GM23338 (cell line): Measurements from ENCODE around the gene CSF1R. TPM values are rescaled to one million over a fixed set of nuclear protein-coding genes. Genes with fewer than 3 reads are reported as not detected.
A peak's percentile ranks its signal among the peaks of the same experiment; 100 is the strongest.

Source experiments
- ATAC-seq: fragments of 200-7000 bp; cut with Tn5 transposase; 3 replicates; pipeline ENCODE4 v1.9.1; 2020
- DNase-seq: peaks from one replicate; pipeline ENCODE4 v3.0.0-alpha.2; 2015; ENCODE audit warnings: low spot score
- H2AFZ ChIP-seq: fragments of 200-600 bp; sonication (generic); 2 replicates; pipeline ENCODE4 v1.8.0; 2016; ENCODE audit warnings: antibody characterized with exemption, mild to moderate bottlenecking, moderate library complexity
- H3F3A ChIP-seq: fragments of 200-600 bp; sonication (generic); replicated peaks from 2 replicates; pipeline ENCODE4 v1.8.0; 2017; ENCODE audit warnings: antibody characterized with exemption, mixed run types, low read depth
- H3K27ac ChIP-seq: fragments of 200-600 bp; sonication (generic); 2 replicates; pipeline ENCODE4 v1.6.1; 2016; ENCODE audit warnings: low read depth
- H3K27me3 ChIP-seq: fragments of 200-600 bp; sonication (generic); 2 replicates; pipeline ENCODE4 v1.8.0; 2016; ENCODE audit warnings: mild to moderate bottlenecking, mixed run types, moderate library complexity; ENCODE audit not compliant: insufficient read depth
- H3K36me3 ChIP-seq: fragments of 200-600 bp; sonication (generic); 2 replicates; pipeline ENCODE4 v1.8.0; 2016; ENCODE audit warnings: mild to moderate bottlenecking; ENCODE audit not compliant: insufficient read depth
- H3K4me1 ChIP-seq: fragments of 200-600 bp; sonication (generic); 2 replicates; pipeline ENCODE4 v1.8.0; 2016; ENCODE audit warnings: mild to moderate bottlenecking, moderate library complexity; ENCODE audit not compliant: insufficient read depth
- H3K4me2 ChIP-seq: fragments of 200-600 bp; sonication (generic); 2 replicates; pipeline ENCODE4 v1.7.1; 2017; ENCODE audit warnings: mixed run types
- H3K4me3 ChIP-seq: fragments of 200-600 bp; sonication (generic); 2 replicates; pipeline ENCODE4 v1.6.1; 2016; ENCODE audit warnings: mixed run types
- H3K79me2 ChIP-seq: fragments of 200-600 bp; sonication (generic); replicated peaks from 2 replicates; pipeline ENCODE4 v1.8.0; 2017; ENCODE audit warnings: mild to moderate bottlenecking; ENCODE audit not compliant: insufficient read depth
- H3K9me2 ChIP-seq: fragments of 200-600 bp; sonication (generic); 2 replicates; pipeline ENCODE4 v1.8.0; 2017; ENCODE audit not compliant: insufficient read depth
- H4K20me1 ChIP-seq: fragments of 200-600 bp; sonication (generic); replicated peaks from 2 replicates; pipeline ENCODE4 v1.8.0; 2017; ENCODE audit warnings: mild to moderate bottlenecking; ENCODE audit not compliant: insufficient read depth
- H3K27ac Mint-ChIP-seq: 2 replicates; pipeline ENCODE4 v1.8.0; 2020; ENCODE audit warnings: inconsistent platforms, mild to moderate bottlenecking, moderate library complexity, mixed read lengths
- H3K27me3 Mint-ChIP-seq: 3 replicates; pipeline ENCODE4 v1.8.0; 2022; ENCODE audit warnings: low read depth, mild to moderate bottlenecking, moderate library complexity, mixed read lengths, inconsistent platforms; ENCODE audit not compliant: insufficient read depth, poor library complexity
- H3K36me3 Mint-ChIP-seq: 3 replicates; pipeline ENCODE4 v1.8.0; 2021; ENCODE audit warnings: low read depth, mild to moderate bottlenecking, inconsistent platforms, moderate library complexity, mixed read lengths
- H3K4me1 Mint-ChIP-seq: 3 replicates; pipeline ENCODE4 v1.8.0; 2020; ENCODE audit warnings: mild to moderate bottlenecking, inconsistent platforms, mixed read lengths
- H3K4me3 Mint-ChIP-seq: 3 replicates; pipeline ENCODE4 v1.8.0; 2021; ENCODE audit warnings: moderate library complexity, mild to moderate bottlenecking, inconsistent platforms, mixed read lengths
- H3K9me3 Mint-ChIP-seq: 3 replicates; pipeline ENCODE4 v1.8.0; 2020; ENCODE audit warnings: moderate library complexity, mild to moderate bottlenecking, inconsistent platforms, mixed read lengths
- CREB1 ChIP-seq: fragments of 250-450 bp; sonication (Bioruptor Pico); IDR thresholded peaks from 2 replicates; pipeline ENCODE4 v1.5.0; 2020; ENCODE audit warnings: low read depth, mild to moderate bottlenecking, moderate library complexity
- EZH2 ChIP-seq: fragments of 200-600 bp; sonication (generic); IDR thresholded peaks from one replicate; pipeline ENCODE4 v1.8.0; 2017; ENCODE audit warnings: antibody characterized with exemption, mild to moderate bottlenecking, low read depth; ENCODE audit not compliant: unreplicated experiment
- EZH2phosphoT487 ChIP-seq: fragments of 200-600 bp; sonication (generic); IDR thresholded peaks from one replicate; pipeline ENCODE4 v1.8.1; 2018; ENCODE audit warnings: antibody characterized with exemption; ENCODE audit not compliant: unreplicated experiment
- JUNB ChIP-seq: IDR thresholded peaks from one replicate; pipeline ENCODE4 v1.6.1; 2016; ENCODE audit warnings: antibody characterized with exemption; ENCODE audit not compliant: unreplicated experiment
- NANOG ChIP-seq: IDR thresholded peaks from 2 replicates; pipeline ENCODE4 v1.6.1; 2016; ENCODE audit warnings: antibody characterized with exemption, borderline replicate concordance
- POLR2AphosphoS5 ChIP-seq: IDR thresholded peaks from 2 replicates; pipeline ENCODE4 v1.6.1; 2016; ENCODE audit warnings: antibody characterized with exemption, low read depth
- REST ChIP-seq: IDR thresholded peaks from one replicate; pipeline ENCODE4 v1.6.1; 2018; ENCODE audit warnings: antibody characterized with exemption; ENCODE audit not compliant: unreplicated experiment
- STAT1 ChIP-seq: IDR thresholded peaks from one replicate; pipeline ENCODE4 v1.6.1; 2016; ENCODE audit warnings: antibody characterized with exemption; ENCODE audit not compliant: unreplicated experiment
- ZNF114 ChIP-seq: fragments of 250-450 bp; sonication (Bioruptor Pico); IDR thresholded peaks from 2 replicates; pipeline ENCODE4 v1.5.0; 2020; ENCODE audit warnings: mild to moderate bottlenecking, moderate library complexity
- ZNF331 ChIP-seq: fragments of 250-450 bp; sonication (Bioruptor Pico); IDR thresholded peaks from 2 replicates; pipeline ENCODE4 v1.5.0; 2020; ENCODE audit warnings: low read depth, mild to moderate bottlenecking, moderate library complexity
- polyA plus RNA-seq: library from polyadenylated mRNA; unstranded; fragments of >200 nt; fragmentation: Nextera tagmentation; extraction: Ambion mirVana; gene quantifications from 2 replicates; pipeline ENCODE4 v1.2.1, GENCODE V29; 2016
- total RNA-seq: library from RNA; depleted of rRNA; stranded (reverse); fragments of >200 nt; shearing (Covaris generic); gene quantifications from 2 replicates; pipeline ENCODE4 v1.2.3, GENCODE V29; 2014
- TF ChIP-seq, protein P1 (sequence below), 2 experiments: fragments of 200-600 bp in 1 of 2; sonication (generic) in 1 of 2; conservative IDR thresholded peaks; 2 replicates each; pipeline versions ENCODE4 v1.5.1 to v1.6.1; 2016 to 2017; ENCODE audit warnings: antibody characterized with exemption in 2 of 2, low read depth in 2 of 2, mild to moderate bottlenecking in 2 of 2, moderate library complexity in 1 of 2
- TF ChIP-seq, protein P2 (sequence below): fragments of 250-450 bp; sonication (Bioruptor Pico); IDR thresholded peaks from 2 replicates; pipeline ENCODE4 v1.5.0; 2020; ENCODE audit warnings: mild to moderate bottlenecking, moderate library complexity
- TF ChIP-seq, protein P3 (sequence below): IDR thresholded peaks from 2 replicates; pipeline ENCODE4 v1.6.1; 2016; ENCODE audit warnings: antibody characterized with exemption

Gene CSF1R
- total and polyA plus RNA-seq, 2 experiments from 2014 or later, result 0.21 TPM; not detected in 1

GRCh38 chr5:150020249-150020648, 66.1 kb downstream of the CSF1R start:
- H3K27me3 Mint-ChIP-seq, result peaks cover 4% of the 10 kb centered on the region
- peaks cover 6% of the 10 kb centered on the region; the same call in 1 of the 3 replicates for H3K9me3 Mint-ChIP-seq
- Histone ChIP-seq H2AFZ (no peak overlapping the region), H3K4me1 (no peaks in the 10 kb centered on the region; the same call in 1 of the 2 replicates), H3F3A (0 out of 2 replicates have a peak, but pooled peaks cover 2% of the 10 kb centered on the region), H3K27ac (no peak overlapping the region), H4K20me1 (no peaks in the 10 kb centered on the region; the same call in none of the 2 replicates), H3K4me2 (no peak overlapping the region), H3K27me3 (no peaks in the 10 kb centered on the region), H3K79me2 (peaks cover 7% of the 10 kb centered on the region; the same call in 1 of the 2 replicates), H3K9me2 (no peaks in the 10 kb centered on the region), H3K36me3 (peaks cover 39% of the 10 kb centered on the region), H3K4me3 (no peak overlapping the region)
- H3K4me1 Mint-ChIP-seq, result peaks cover 20% of the 10 kb centered on the region
- TF ChIP-seq CREB1 (CRISPR knock-in tag) (no peak), ZNF331 (CRISPR knock-in tag) (no peak), EZH2phosphoT487 (no peak), REST (no peak), JUNB (no peak), NANOG (no peak), STAT1 (no peak), EZH2 (no peak), ZNF114 (CRISPR knock-in tag) (no peak), POLR2AphosphoS5 (no peak)
- TF ChIP-seq, protein P1, sequence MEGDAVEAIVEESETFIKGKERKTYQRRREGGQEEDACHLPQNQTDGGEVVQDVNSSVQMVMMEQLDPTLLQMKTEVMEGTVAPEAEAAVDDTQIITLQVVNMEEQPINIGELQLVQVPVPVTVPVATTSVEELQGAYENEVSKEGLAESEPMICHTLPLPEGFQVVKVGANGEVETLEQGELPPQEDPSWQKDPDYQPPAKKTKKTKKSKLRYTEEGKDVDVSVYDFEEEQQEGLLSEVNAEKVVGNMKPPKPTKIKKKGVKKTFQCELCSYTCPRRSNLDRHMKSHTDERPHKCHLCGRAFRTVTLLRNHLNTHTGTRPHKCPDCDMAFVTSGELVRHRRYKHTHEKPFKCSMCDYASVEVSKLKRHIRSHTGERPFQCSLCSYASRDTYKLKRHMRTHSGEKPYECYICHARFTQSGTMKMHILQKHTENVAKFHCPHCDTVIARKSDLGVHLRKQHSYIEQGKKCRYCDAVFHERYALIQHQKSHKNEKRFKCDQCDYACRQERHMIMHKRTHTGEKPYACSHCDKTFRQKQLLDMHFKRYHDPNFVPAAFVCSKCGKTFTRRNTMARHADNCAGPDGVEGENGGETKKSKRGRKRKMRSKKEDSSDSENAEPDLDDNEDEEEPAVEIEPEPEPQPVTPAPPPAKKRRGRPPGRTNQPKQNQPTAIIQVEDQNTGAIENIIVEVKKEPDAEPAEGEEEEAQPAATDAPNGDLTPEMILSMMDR (conservative IDR thresholded peaks at IDR 0.05; ENCODE audit: low read depth in 2 of 2), result no peak
- TF ChIP-seq, protein P2, sequence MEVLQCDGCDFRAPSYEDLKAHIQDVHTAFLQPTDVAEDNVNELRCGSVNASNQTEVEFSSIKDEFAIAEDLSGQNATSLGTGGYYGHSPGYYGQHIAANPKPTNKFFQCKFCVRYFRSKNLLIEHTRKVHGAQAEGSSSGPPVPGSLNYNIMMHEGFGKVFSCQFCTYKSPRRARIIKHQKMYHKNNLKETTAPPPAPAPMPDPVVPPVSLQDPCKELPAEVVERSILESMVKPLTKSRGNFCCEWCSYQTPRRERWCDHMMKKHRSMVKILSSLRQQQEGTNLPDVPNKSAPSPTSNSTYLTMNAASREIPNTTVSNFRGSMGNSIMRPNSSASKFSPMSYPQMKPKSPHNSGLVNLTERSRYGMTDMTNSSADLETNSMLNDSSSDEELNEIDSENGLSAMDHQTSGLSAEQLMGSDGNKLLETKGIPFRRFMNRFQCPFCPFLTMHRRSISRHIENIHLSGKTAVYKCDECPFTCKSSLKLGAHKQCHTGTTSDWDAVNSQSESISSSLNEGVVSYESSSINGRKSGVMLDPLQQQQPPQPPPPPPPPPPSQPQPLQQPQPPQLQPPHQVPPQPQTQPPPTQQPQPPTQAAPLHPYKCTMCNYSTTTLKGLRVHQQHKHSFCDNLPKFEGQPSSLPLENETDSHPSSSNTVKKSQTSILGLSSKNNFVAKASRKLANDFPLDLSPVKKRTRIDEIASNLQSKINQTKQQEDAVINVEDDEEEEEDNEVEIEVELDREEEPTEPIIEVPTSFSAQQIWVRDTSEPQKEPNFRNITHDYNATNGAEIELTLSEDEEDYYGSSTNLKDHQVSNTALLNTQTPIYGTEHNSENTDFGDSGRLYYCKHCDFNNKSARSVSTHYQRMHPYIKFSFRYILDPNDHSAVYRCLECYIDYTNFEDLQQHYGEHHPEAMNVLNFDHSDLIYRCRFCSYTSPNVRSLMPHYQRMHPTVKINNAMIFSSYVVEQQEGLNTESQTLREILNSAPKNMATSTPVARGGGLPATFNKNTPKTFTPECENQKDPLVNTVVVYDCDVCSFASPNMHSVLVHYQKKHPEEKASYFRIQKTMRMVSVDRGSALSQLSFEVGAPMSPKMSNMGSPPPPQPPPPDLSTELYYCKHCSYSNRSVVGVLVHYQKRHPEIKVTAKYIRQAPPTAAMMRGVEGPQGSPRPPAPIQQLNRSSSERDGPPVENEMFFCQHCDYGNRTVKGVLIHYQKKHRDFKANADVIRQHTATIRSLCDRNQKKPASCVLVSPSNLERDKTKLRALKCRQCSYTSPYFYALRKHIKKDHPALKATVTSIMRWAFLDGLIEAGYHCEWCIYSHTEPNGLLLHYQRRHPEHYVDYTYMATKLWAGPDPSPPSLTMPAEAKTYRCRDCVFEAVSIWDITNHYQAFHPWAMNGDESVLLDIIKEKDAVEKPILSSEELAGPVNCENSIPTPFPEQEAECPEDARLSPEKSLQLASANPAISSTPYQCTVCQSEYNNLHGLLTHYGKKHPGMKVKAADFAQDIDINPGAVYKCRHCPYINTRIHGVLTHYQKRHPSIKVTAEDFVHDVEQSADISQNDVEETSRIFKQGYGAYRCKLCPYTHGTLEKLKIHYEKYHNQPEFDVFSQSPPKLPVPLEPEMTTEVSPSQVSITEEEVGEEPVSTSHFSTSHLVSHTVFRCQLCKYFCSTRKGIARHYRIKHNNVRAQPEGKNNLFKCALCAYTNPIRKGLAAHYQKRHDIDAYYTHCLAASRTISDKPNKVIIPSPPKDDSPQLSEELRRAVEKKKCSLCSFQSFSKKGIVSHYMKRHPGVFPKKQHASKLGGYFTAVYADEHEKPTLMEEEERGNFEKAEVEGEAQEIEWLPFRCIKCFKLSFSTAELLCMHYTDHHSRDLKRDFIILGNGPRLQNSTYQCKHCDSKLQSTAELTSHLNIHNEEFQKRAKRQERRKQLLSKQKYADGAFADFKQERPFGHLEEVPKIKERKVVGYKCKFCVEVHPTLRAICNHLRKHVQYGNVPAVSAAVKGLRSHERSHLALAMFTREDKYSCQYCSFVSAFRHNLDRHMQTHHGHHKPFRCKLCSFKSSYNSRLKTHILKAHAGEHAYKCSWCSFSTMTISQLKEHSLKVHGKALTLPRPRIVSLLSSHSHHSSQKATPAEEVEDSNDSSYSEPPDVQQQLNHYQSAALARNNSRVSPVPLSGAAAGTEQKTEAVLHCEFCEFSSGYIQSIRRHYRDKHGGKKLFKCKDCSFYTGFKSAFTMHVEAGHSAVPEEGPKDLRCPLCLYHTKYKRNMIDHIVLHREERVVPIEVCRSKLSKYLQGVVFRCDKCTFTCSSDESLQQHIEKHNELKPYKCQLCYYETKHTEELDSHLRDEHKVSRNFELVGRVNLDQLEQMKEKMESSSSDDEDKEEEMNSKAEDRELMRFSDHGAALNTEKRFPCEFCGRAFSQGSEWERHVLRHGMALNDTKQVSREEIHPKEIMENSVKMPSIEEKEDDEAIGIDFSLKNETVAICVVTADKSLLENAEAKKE (CRISPR knock-in tag), result no peak
- TF ChIP-seq, protein P3, sequence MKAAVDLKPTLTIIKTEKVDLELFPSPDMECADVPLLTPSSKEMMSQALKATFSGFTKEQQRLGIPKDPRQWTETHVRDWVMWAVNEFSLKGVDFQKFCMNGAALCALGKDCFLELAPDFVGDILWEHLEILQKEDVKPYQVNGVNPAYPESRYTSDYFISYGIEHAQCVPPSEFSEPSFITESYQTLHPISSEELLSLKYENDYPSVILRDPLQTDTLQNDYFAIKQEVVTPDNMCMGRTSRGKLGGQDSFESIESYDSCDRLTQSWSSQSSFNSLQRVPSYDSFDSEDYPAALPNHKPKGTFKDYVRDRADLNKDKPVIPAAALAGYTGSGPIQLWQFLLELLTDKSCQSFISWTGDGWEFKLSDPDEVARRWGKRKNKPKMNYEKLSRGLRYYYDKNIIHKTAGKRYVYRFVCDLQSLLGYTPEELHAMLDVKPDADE, result no peak
- H3K4me3 Mint-ChIP-seq, result no peak overlapping the region
- DNase-seq, result no peak
- no peak for ATAC-seq
- peak overlapping the region; percentile 78; the same call in 1 of the 2 replicates for H3K27ac Mint-ChIP-seq
- peaks cover 70% of the 10 kb centered on the region for H3K36me3 Mint-ChIP-seq
